ENCODE results near the gene VWA3B.

DNA sequence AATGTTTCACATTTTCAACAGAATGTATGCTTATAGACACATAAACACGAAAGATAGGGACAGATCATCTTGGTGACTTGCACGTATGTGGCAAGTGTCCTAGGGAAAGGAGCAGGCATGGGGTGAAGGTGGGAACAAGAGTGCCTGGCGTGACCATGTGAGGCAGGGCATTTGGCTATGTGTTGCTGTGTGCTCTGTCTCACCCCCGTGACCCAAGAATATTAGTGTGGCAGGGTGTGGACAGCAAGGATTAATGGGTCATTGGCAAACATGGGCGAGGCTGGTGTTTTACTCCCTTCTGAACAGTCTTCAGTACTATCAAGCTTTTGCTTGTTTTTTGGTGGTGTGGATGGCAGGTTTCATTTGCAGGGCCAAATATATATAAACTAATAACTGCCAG is 1.3 kb upstream of the VWA3B start:
- TF ChIP-seq NFE2L2 (IDR thresholded peaks at IDR 0.05; ENCODE audit: low read depth, low read length) (no peak), MXI1 (IDR thresholded peaks at IDR 0.05; ENCODE audit: borderline replicate concordance, low read depth, low read length) (no peak)
- TF ChIP-seq, protein P1, sequence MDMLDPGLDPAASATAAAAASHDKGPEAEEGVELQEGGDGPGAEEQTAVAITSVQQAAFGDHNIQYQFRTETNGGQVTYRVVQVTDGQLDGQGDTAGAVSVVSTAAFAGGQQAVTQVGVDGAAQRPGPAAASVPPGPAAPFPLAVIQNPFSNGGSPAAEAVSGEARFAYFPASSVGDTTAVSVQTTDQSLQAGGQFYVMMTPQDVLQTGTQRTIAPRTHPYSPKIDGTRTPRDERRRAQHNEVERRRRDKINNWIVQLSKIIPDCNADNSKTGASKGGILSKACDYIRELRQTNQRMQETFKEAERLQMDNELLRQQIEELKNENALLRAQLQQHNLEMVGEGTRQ (IDR thresholded peaks at IDR 0.05; ENCODE audit: low read depth, low read length): no peak
- TF ChIP-seq, protein P2, sequence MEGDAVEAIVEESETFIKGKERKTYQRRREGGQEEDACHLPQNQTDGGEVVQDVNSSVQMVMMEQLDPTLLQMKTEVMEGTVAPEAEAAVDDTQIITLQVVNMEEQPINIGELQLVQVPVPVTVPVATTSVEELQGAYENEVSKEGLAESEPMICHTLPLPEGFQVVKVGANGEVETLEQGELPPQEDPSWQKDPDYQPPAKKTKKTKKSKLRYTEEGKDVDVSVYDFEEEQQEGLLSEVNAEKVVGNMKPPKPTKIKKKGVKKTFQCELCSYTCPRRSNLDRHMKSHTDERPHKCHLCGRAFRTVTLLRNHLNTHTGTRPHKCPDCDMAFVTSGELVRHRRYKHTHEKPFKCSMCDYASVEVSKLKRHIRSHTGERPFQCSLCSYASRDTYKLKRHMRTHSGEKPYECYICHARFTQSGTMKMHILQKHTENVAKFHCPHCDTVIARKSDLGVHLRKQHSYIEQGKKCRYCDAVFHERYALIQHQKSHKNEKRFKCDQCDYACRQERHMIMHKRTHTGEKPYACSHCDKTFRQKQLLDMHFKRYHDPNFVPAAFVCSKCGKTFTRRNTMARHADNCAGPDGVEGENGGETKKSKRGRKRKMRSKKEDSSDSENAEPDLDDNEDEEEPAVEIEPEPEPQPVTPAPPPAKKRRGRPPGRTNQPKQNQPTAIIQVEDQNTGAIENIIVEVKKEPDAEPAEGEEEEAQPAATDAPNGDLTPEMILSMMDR (conservative IDR thresholded peaks at IDR 0.05; ENCODE audit: low read depth, low read length): no peak

Measured in IMR-90 (cell line).